SK-N-SH treated with all-trans-retinoic acid at 6 μM for 48 hours (cell line): Measurements from ENCODE around the gene LRMDA.

ENCODE experiments used
- ARNTL ChIP-seq: fragments of 450-650 bp; formaldehyde crosslinking; IDR thresholded peaks from 2 replicates; pipeline ENCODE4 v1.5.0; 2020; ENCODE audit warnings: low read depth, mild to moderate bottlenecking, moderate library complexity, borderline replicate concordance
- CREB5 ChIP-seq: fragments of 250-450 bp; sonication (Bioruptor Pico); IDR thresholded peaks from 2 replicates; pipeline ENCODE4 v1.5.1; 2020; ENCODE audit warnings: low read depth, mild to moderate bottlenecking, moderate library complexity
- CSRNP3 ChIP-seq: fragments of 250-450 bp; sonication (Bioruptor Pico); IDR thresholded peaks from 2 replicates; pipeline ENCODE4 v1.5.1; 2021; ENCODE audit warnings: mild to moderate bottlenecking, moderate library complexity
- ESRRG ChIP-seq: fragments of 250-450 bp; sonication (Bioruptor Pico); IDR thresholded peaks from 2 replicates; pipeline ENCODE4 v1.6.1; 2021; ENCODE audit warnings: mild to moderate bottlenecking
- PATZ1 ChIP-seq: fragments of 250-450 bp; sonication (Bioruptor Pico); IDR thresholded peaks from 2 replicates; pipeline ENCODE4 v1.8.0; 2020; ENCODE audit warnings: mild to moderate bottlenecking, moderate library complexity, borderline replicate concordance
- RARB ChIP-seq: fragments of 250-450 bp; sonication (Bioruptor Pico); IDR thresholded peaks from 2 replicates; pipeline ENCODE4 v1.8.0; 2021; ENCODE audit warnings: mild to moderate bottlenecking, moderate library complexity
- SNAI2 ChIP-seq: fragments of 250-450 bp; sonication (Bioruptor Pico); IDR thresholded peaks from 2 replicates; pipeline ENCODE4 v1.5.0; 2020; ENCODE audit warnings: mild to moderate bottlenecking, moderate library complexity
- TOX ChIP-seq: fragments of 250-450 bp; sonication (Bioruptor Pico); IDR thresholded peaks from 2 replicates; pipeline ENCODE4 v1.8.0; 2021; ENCODE audit warnings: mild to moderate bottlenecking, moderate library complexity, borderline replicate concordance
- TSHZ2 ChIP-seq: fragments of 250-450 bp; sonication (Bioruptor Pico); IDR thresholded peaks from 2 replicates; pipeline ENCODE4 v1.5.0; 2020; ENCODE audit warnings: mild to moderate bottlenecking, moderate library complexity
- ZNF565 ChIP-seq: fragments of 450-650 bp; formaldehyde crosslinking; conservative IDR thresholded peaks from 2 replicates; pipeline ENCODE4 v1.5.0; 2020; ENCODE audit warnings: low read depth, mild to moderate bottlenecking, moderate library complexity

- no peak for TF ChIP-seq TSHZ2 (CRISPR knock-in tag)
- no peak for TF ChIP-seq ESRRG (CRISPR knock-in tag)
- TF ChIP-seq ARNTL: no peak
- no peak for TF ChIP-seq ZNF565 (CRISPR knock-in tag)
- no peak for TF ChIP-seq CREB5
- TF ChIP-seq PATZ1: no peak
- TF ChIP-seq RARB: no peak
- TF ChIP-seq SNAI2 (CRISPR knock-in tag): no peak
- TF ChIP-seq CSRNP3 (CRISPR knock-in tag): no peak
- TF ChIP-seq TOX (CRISPR knock-in tag): no peak
Observed at GRCh38 chr10:75875740-75876139, 444.3 kb downstream of the LRMDA start.
